Measurements from ENCODE around the gene IER5L.
"Not testable (repeated sequence)": the region's sequence is repeated elsewhere in the genome, so short reads cannot be mapped to it uniquely, and the experiment has no call there.

IER5L gene

GRCh38 chr9:129166623-129167557 is 11.2 kb downstream of the IER5L start:
- no peak for TF ChIP-seq Cebpa-rat (IDR thresholded peaks at IDR 0.05)
- Histone ChIP-seq H3K9me3 (replicated peaks in 1 of 11) (no peaks in the 10 kb centered on the region), H3K4me2 (peak overlapping the region; percentile 71 to 96 (median 88)), H4K20me1 (no peaks in the 10 kb centered on the region), H3K27ac (peak overlapping the region in 10 of 11 experiments; percentile 39 to 75 (median 66); a peak in 19 of 22 replicates), H3K4me1 (peaks cover 38 to 95% (median 68%) of the 10 kb centered on the region in 10 experiments), H3K36me3 (no peaks in the 10 kb centered on the region), H3K27me3 (no peaks in the 10 kb centered on the region), H3K9ac (peak overlapping the region in 10 of 11 experiments; percentile 48 to 67 (median 58); a peak in 17 of 22 replicates), H3K4me3 (peak overlapping the region in 8 of 10 experiments; percentile 14 to 57 (median 32); a peak in 8 of 20 replicates)

- no peak for TF ChIP-seq Cebpa-rat (IDR thresholded peaks at IDR 0.05)
- Histone ChIP-seq H4K20me1 (no peaks in the 10 kb centered on the region), H3K9ac (no peak overlapping the region), H3K27me3 (no peaks in the 10 kb centered on the region), H3K4me2 (no peak overlapping the region; a peak in 3 of 22 replicates), H3K4me3 (no peak overlapping the region), H3K4me1 (peaks cover 39 to 99% (median 75%) of the 10 kb centered on the region in 10 experiments), H3K9me3 (replicated peaks in 1 of 11) (no peaks in the 10 kb centered on the region), H3K36me3 (no peaks in the 10 kb centered on the region), H3K27ac (no peak overlapping the region)
Observed at GRCh38 chr9:129165198-129165597, 12.9 kb downstream of the IER5L start.

DNA sequence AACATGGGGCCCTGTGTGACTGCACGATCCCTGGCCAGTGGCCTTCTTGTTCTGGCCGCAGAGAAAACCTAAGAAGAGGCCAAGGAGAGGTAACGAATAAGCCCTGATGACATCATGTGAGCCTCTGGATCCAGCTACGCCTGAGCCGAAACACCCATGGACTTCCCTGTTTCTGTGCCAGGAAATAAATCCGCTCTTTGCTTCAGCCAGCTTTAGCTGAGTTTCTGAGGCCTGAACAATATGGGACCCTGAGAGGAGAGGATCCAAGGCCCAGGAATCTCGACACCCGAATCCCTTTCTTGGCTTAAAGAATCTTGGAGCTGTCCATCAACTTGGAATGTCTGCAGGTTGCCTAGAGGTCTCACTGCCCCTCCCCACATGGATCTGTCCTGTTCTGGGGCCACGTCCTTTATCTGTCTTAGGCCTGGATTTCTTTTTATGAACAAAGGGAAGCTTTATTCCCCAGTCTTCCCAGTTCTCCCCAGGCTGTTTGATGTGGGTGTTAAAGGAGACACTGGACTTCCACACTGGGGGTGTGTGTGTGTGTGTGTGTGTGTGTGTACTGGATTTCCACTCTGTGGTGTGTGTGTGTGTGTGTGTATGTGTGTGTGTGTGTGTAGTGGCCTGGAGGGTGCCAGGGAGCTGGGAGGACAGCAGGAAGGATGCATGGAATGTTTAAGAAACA is 13.7 kb downstream of the IER5L start:
- Histone ChIP-seq H3K27ac (peak overlapping the region in 2 of 11 experiments; percentile 20 to 38; a peak in 2 of 22 replicates), H3K9ac (no peak overlapping the region), H3K4me2 (peak overlapping the region in 4 of 11 experiments; percentile 6 to 69 (median 54); a peak in 5 of 22 replicates), H3K4me3 (no peak overlapping the region), H4K20me1 (no peaks in the 10 kb centered on the region), H3K9me3 (replicated peaks in 1 of 11) (no peaks in the 10 kb centered on the region), H3K4me1 (peaks cover 34 to 100% (median 72%) of the 10 kb centered on the region in 10 experiments), H3K27me3 (no peaks in the 10 kb centered on the region), H3K36me3 (no peaks in the 10 kb centered on the region)
- TF ChIP-seq Cebpa-rat (IDR thresholded peaks at IDR 0.05): no peak

GRCh38 chr9:129163753-129164152 is 14.3 kb downstream of the IER5L start:
- no peaks in the 10 kb centered on the region for H4K20me1 ChIP-seq
- TF ChIP-seq Cebpa-rat (IDR thresholded peaks at IDR 0.05): no peak
- peak overlapping the region in 6 of 11 experiments; percentile 1 to 69 (median 52); a peak in 11 of 22 replicates for H3K4me2 ChIP-seq
- H3K27ac ChIP-seq: peak overlapping the region in 4 of 11 experiments; percentile 3 to 38 (median 18); a peak in 3 of 22 replicates
- no peak overlapping the region for H3K4me3 ChIP-seq
- no peaks in the 10 kb centered on the region for H3K27me3 ChIP-seq
- no peaks in the 10 kb centered on the region for H3K9me3 ChIP-seq (replicated peaks in 1 of 11)
- H3K4me1 ChIP-seq: peaks cover 34 to 97% (median 68%) of the 10 kb centered on the region in 10 experiments
- no peaks in the 10 kb centered on the region for H3K36me3 ChIP-seq
- H3K9ac ChIP-seq: no peak overlapping the region; a peak in 1 of 22 replicates

DNA sequence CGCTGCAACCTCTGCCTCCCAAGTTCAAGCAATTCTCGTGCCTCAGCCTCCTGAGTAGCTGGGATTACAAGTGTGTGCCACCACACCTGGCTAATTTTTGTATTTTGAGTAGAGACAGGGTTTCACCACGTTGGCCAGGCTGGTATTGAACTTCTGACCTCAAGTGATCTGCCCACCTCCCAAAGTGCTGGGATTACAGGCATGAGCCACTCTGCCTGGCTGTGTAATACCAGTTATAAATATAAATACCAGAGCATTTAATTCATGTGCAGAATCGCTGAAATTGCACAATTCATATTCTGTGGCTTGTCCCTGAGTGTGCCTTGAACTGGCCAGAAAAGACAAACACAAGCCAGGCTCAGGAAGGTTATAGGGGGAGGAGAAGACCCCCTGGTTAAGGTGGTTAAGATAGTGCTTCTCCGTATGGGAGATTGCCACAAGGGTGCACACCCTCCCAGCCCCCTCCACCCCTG is 14.8 kb downstream of the IER5L start:
- not testable (repeated sequence) for H3K9ac ChIP-seq; H4K20me1 ChIP-seq; H3K27me3 ChIP-seq; H3K4me3 ChIP-seq; H3K36me3 ChIP-seq; H3K9me3 ChIP-seq (replicated peaks in 1 of 11)
- peaks cover 30 to 92% (median 63%) of the 10 kb centered on the region in 10 experiments for H3K4me1 ChIP-seq
- H3K27ac ChIP-seq: peak overlapping the region in 3 of 11 experiments; percentile 15 to 38 (median 20); a peak in 1 of 22 replicates
- TF ChIP-seq Cebpa-rat (IDR thresholded peaks at IDR 0.05): peak in 4 of 11 experiments; percentile 15 to 58 (median 50); a peak in 5 of 22 replicates
- peak overlapping the region in 6 of 11 experiments; percentile 1 to 69 (median 52); a peak in 12 of 22 replicates for H3K4me2 ChIP-seq

DNA sequence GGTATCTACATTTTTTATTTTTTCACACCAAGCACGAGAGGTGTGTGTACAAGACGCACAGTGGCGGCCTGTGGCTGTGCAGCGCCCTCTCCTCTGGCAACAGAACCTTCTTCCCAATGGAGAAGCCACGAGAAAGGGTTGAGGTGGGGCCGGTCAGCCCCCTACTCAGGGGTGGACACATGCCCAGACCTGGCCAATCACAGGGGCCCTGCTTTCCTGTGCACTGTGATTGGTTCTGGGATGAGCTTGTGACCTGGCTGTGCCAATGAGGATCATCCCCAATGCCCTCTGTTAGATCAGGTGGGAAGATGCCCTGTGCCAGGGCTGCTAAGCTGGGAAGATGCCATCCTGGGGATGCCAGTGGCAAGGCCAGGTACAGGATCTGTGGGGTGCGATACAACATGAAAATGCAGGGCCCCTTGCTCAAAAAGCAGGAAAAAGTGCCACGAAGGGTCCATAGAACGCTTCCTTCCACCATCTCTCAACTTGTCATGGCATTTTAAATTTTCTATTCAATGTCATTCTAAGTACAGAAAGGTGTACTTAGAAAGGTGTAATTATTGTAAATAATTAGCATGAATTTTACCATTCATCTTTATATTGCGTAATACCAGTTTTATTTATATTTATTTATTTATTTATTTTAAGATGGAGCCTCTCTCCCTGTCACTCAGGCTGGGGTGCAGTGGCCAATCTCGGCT is 15.4 kb downstream of the IER5L start:
- Histone ChIP-seq H3K4me1 (peaks cover 24 to 86% (median 57%) of the 10 kb centered on the region in 10 experiments), H3K36me3 (no peaks in the 10 kb centered on the region), H3K9ac (no peak overlapping the region), H3K9me3 (replicated peaks in 1 of 11) (no peaks in the 10 kb centered on the region), H3K27me3 (no peaks in the 10 kb centered on the region), H3K4me2 (peak overlapping the region in 6 of 11 experiments; percentile 1 to 83 (median 52); a peak in 9 of 22 replicates), H3K4me3 (no peak overlapping the region), H3K27ac (no peak overlapping the region; a peak in 1 of 22 replicates), H4K20me1 (no peaks in the 10 kb centered on the region)
- peak in 8 of 11 experiments; percentile 76 to 95 (median 84); a peak in 17 of 22 replicates for TF ChIP-seq Cebpa-rat (IDR thresholded peaks at IDR 0.05)

DNA sequence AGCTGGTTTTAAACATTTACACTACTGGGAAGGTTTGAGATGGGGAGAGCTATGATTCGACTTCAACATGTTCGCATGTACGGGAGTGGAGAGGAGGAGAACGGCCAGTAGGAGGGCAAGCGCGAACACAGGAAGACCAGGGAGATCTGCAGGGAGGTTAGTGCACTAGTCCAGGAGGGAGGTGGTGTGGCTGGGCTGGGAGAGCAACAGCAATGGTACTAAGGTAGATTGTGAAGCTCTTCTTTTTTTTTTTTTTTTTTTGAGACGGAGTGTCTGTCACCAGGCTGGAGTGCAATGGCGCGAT is 16.6 kb downstream of the IER5L start:
- Histone ChIP-seq H3K27me3 (no peaks in the 10 kb centered on the region), H3K9me3 (replicated peaks in 1 of 11) (no peaks in the 10 kb centered on the region), H3K4me1 (peaks cover 12 to 75% (median 45%) of the 10 kb centered on the region in 10 experiments), H3K9ac (no peak overlapping the region), H3K27ac (peak overlapping the region in 3 of 11 experiments; percentile 6 to 53 (median 7); a peak in 1 of 22 replicates), H3K4me2 (peak overlapping the region in 9 of 11 experiments; percentile 2 to 83 (median 68); a peak in 14 of 22 replicates), H3K36me3 (no peaks in the 10 kb centered on the region), H4K20me1 (no peaks in the 10 kb centered on the region), H3K4me3 (no peak overlapping the region)
- no peak for TF ChIP-seq Cebpa-rat (IDR thresholded peaks at IDR 0.05)

Measured in BLaER1 treated with 17β-estradiol and CSF1 and Interleukin-3, amounts not matched to agents 10 nM and 100 nM (cell line).